Nephron (organoid): ENCODE results near the gene DNAH7.
"Not testable (repeated sequence)": the region's sequence is repeated elsewhere in the genome, so short reads cannot be mapped to it uniquely, and the experiment has no call there.

Experiments used
- H3K27ac Mint-ChIP-seq, 3 experiments: 2 replicates each; pipeline ENCODE4 v1.8.0; 2020; ENCODE audit warnings: mixed read lengths in 3 of 3, mild to moderate bottlenecking in 2 of 3, moderate library complexity in 1 of 3
- H3K27me3 Mint-ChIP-seq: 2 replicates; pipeline ENCODE4 v1.8.0; 2021; ENCODE audit warnings: low read depth, mild to moderate bottlenecking, moderate library complexity, mixed read lengths
- H3K36me3 Mint-ChIP-seq: 2 replicates; pipeline ENCODE4 v1.8.0; 2020; ENCODE audit warnings: low read depth, mixed read lengths
- H3K4me1 Mint-ChIP-seq: 2 replicates; pipeline ENCODE4 v1.8.0; 2020; ENCODE audit warnings: mixed read lengths
- H3K4me3 Mint-ChIP-seq, 3 experiments: 2 replicates each; pipeline ENCODE4 v1.8.0; 2020; ENCODE audit warnings: mild to moderate bottlenecking in 3 of 3, mixed read lengths in 3 of 3, moderate library complexity in 2 of 3
- H3K9me3 Mint-ChIP-seq: 2 replicates; pipeline ENCODE4 v1.8.0; 2020; ENCODE audit warnings: mixed read lengths
- TF ChIP-seq, protein P1 (sequence below), 3 experiments: fragments of 200-600 bp; sonication (generic); IDR thresholded peaks; one replicate each; pipeline ENCODE4 v1.5.0; 2021; ENCODE audit warnings: antibody characterized with exemption in 3 of 3; ENCODE audit not compliant: unreplicated experiment in 3 of 3

DNAH7 gene

GRCh38 chr2:195694553-195694952 lies 374.1 kb downstream of the DNAH7 start:
- Mint-ChIP-seq H3K36me3 (peaks cover 95% of the 10 kb centered on the region), H3K27me3 (no peaks in the 10 kb centered on the region), H3K27ac (no peak overlapping the region), H3K9me3 (peaks cover 69% of the 10 kb centered on the region), H3K4me1 (no peaks in the 10 kb centered on the region), H3K4me3 (no peak overlapping the region)
- TF ChIP-seq, protein P1, sequence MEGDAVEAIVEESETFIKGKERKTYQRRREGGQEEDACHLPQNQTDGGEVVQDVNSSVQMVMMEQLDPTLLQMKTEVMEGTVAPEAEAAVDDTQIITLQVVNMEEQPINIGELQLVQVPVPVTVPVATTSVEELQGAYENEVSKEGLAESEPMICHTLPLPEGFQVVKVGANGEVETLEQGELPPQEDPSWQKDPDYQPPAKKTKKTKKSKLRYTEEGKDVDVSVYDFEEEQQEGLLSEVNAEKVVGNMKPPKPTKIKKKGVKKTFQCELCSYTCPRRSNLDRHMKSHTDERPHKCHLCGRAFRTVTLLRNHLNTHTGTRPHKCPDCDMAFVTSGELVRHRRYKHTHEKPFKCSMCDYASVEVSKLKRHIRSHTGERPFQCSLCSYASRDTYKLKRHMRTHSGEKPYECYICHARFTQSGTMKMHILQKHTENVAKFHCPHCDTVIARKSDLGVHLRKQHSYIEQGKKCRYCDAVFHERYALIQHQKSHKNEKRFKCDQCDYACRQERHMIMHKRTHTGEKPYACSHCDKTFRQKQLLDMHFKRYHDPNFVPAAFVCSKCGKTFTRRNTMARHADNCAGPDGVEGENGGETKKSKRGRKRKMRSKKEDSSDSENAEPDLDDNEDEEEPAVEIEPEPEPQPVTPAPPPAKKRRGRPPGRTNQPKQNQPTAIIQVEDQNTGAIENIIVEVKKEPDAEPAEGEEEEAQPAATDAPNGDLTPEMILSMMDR (IDR thresholded peaks at IDR 0.05; ENCODE audit: unreplicated experiment in 3 of 3), result no peak

- H3K4me1 Mint-ChIP-seq, H3K4me3 Mint-ChIP-seq, H3K27ac Mint-ChIP-seq, H3K27me3 Mint-ChIP-seq: not testable (repeated sequence)
- Mint-ChIP-seq H3K36me3 (peaks cover 81% of the 10 kb centered on the region), H3K9me3 (peaks cover 55% of the 10 kb centered on the region)
These were observed 376.1 kb downstream of the DNAH7 start for GRCh38 chr2:195692531-195692930.
